ENCODE data around the gene CDKN1C.

The CDKN1C gene

GRCh38 chr11:2912498-2912897, 26.9 kb upstream of the CDKN1C start (continued):
- no peak for TF ChIP-seq ZNF488 (tag by site-specific recombination; IDR thresholded peaks at IDR 0.05)
- no peak for TF ChIP-seq ZBTB48 (tag by site-specific recombination; IDR thresholded peaks at IDR 0.05)
- no peak for TF ChIP-seq ZNF174 (tag by site-specific recombination; IDR thresholded peaks at IDR 0.05)
- no peak for TF ChIP-seq ZNF558 (tag by site-specific recombination; IDR thresholded peaks at IDR 0.05)
- no peak for TF ChIP-seq ZNF785 (tag by site-specific recombination; IDR thresholded peaks at IDR 0.05)
- no peak for TF ChIP-seq ZBTB1 (tag by site-specific recombination; IDR thresholded peaks at IDR 0.05)
- TF ChIP-seq ZNF473 (tag by site-specific recombination; IDR thresholded peaks at IDR 0.05) = no peak
- no peak for TF ChIP-seq ZNF324 (tag by site-specific recombination; IDR thresholded peaks at IDR 0.05)
- no peak for TF ChIP-seq ZNF362 (tag by site-specific recombination; IDR thresholded peaks at IDR 0.05)
- TF ChIP-seq ZNF394 (tag by site-specific recombination; IDR thresholded peaks at IDR 0.05; ENCODE audit: borderline replicate concordance) = no peak

GRCh38 chr11:2911785-2912391, 26.3 kb upstream of the CDKN1C start:
- CTCF ChIA-PET = no interaction called here
- TF ChIP-seq ZNF146 (tag by site-specific recombination; IDR thresholded peaks at IDR 0.05) (no peak), ZSCAN5A (tag by site-specific recombination; IDR thresholded peaks at IDR 0.05) (no peak), ZNF645 (tag by site-specific recombination; IDR thresholded peaks at IDR 0.05) (no peak), ZNF18 (tag by site-specific recombination; IDR thresholded peaks at IDR 0.05) (no peak), ZNF658 (tag by site-specific recombination; IDR thresholded peaks at IDR 0.05) (no peak), ZNF488 (tag by site-specific recombination; IDR thresholded peaks at IDR 0.05) (no peak), PBX3 (CRISPR knock-in tag; IDR thresholded peaks at IDR 0.05) (no peak), ZNF558 (tag by site-specific recombination; IDR thresholded peaks at IDR 0.05) (no peak), ZNF37A (tag by site-specific recombination; IDR thresholded peaks at IDR 0.05) (no peak), ZNF280C (tag by site-specific recombination; IDR thresholded peaks at IDR 0.05) (no peak)
- POLR2A ChIA-PET = interaction anchor here (1.2 to 3.1 kb wide), 2 partner anchors 9 to 18 kb away, joined by 4 to 15 read pairs; partner anchors contain the start of gene PHLDA2
- Histone ChIP-seq H3K4me3 (ENCODE audit: low read depth, low read length) (no peak overlapping the region), H3K36me3 (ENCODE audit: control insufficient read depth in 2 of 2, insufficient read depth in 1 of 2, low read length in 2 of 2) (no peaks in the 10 kb centered on the region), H3K4me1 (ENCODE audit: control insufficient read depth, insufficient read depth, low read length) (no peaks in the 10 kb centered on the region), H3K27ac (ENCODE audit: extremely low read depth, low read depth, low read length) (no peak overlapping the region), H3K9me3 (ENCODE audit: control insufficient read depth, insufficient read depth, low read depth, low read length) (no peaks in the 10 kb centered on the region)
